Progenitor cell of endocrine pancreas (in vitro differentiated cells): ENCODE results near the gene TBC1D2B. TPM values are rescaled to one million over a fixed set of nuclear protein-coding genes. Genes with fewer than 3 reads are reported as not detected.

ENCODE experiments used
- DNase-seq: peaks from one replicate; pipeline ENCODE4 v3.0.0; 2021; ENCODE audit warnings: low spot score; ENCODE audit not compliant: unreplicated experiment
- H3K27ac Mint-ChIP-seq: 2 replicates; pipeline ENCODE4 v1.8.0; 2021; ENCODE audit warnings: mild to moderate bottlenecking, moderate library complexity, mixed read lengths
- H3K27me3 Mint-ChIP-seq: 2 replicates; pipeline ENCODE4 v1.8.0; 2021; ENCODE audit warnings: mixed read lengths
- H3K36me3 Mint-ChIP-seq: 2 replicates; pipeline ENCODE4 v1.8.0; 2022; ENCODE audit warnings: mixed read lengths; ENCODE audit not compliant: insufficient read depth
- H3K4me1 Mint-ChIP-seq: 2 replicates; pipeline ENCODE4 v1.8.0; 2021; ENCODE audit warnings: low read depth, mixed read lengths
- H3K4me3 Mint-ChIP-seq: 2 replicates; pipeline ENCODE4 v1.8.0; 2021; ENCODE audit warnings: low read depth, mild to moderate bottlenecking, moderate library complexity, mixed read lengths
- H3K9me3 Mint-ChIP-seq: 2 replicates; pipeline ENCODE4 v1.8.0; 2021; ENCODE audit warnings: low read depth, mixed read lengths
- total RNA-seq: library from RNA; stranded (reverse); gene quantifications from 2 replicates; pipeline ENCODE4 v1.2.1, GENCODE V29; 2021
- TF ChIP-seq, protein P1 (sequence below): fragments of 200-600 bp; sonication (generic); IDR thresholded peaks from one replicate; pipeline ENCODE4 v1.5.0; 2021; ENCODE audit warnings: antibody characterized with exemption, mild to moderate bottlenecking; ENCODE audit not compliant: unreplicated experiment

The TBC1D2B gene
- total RNA-seq, 1 donor from 2014 or later: 10.8 TPM

GRCh38 chr15:78071383-78071782 lies 6.1 kb downstream of the TBC1D2B start:
- peaks cover 12% of the 10 kb centered on the region for H3K4me1 Mint-ChIP-seq
- TF ChIP-seq, protein P1, sequence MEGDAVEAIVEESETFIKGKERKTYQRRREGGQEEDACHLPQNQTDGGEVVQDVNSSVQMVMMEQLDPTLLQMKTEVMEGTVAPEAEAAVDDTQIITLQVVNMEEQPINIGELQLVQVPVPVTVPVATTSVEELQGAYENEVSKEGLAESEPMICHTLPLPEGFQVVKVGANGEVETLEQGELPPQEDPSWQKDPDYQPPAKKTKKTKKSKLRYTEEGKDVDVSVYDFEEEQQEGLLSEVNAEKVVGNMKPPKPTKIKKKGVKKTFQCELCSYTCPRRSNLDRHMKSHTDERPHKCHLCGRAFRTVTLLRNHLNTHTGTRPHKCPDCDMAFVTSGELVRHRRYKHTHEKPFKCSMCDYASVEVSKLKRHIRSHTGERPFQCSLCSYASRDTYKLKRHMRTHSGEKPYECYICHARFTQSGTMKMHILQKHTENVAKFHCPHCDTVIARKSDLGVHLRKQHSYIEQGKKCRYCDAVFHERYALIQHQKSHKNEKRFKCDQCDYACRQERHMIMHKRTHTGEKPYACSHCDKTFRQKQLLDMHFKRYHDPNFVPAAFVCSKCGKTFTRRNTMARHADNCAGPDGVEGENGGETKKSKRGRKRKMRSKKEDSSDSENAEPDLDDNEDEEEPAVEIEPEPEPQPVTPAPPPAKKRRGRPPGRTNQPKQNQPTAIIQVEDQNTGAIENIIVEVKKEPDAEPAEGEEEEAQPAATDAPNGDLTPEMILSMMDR: no peak

DNA sequence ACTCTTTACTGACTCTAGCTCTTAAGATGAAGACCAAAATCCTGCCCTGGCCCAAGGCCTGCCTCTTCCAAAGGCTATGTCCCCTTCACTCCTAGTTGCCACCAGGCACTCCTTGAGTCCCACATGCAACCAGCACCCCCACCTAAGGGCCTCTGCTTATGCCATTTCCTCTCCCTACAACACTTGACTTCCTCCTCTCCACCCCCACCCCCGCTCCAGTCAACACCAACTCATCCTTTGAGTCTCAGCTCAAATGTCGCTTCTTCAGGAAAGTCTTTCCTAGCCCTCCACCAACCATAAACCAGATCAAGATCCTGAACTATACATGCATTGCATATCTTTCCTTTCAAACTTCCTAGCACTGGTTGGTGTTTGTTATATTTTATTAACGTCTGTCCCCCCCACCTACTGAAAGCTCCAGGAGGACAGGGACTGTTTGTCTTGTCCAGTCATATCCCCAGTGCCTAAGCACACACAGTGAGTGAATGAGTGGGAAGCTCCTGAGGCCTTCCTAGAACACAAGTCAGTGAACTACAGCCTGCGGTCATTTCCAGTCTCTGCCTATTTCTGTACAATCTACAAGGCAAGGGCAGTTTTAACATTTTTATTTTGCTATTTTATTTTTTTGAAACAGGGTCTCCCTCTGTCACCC lies 7.3 kb downstream of the TBC1D2B start:
- no peak overlapping the region for H3K27ac Mint-ChIP-seq
- no peaks in the 10 kb centered on the region for H3K36me3 Mint-ChIP-seq
- peaks cover 13% of the 10 kb centered on the region for H3K4me1 Mint-ChIP-seq
- H3K4me3 Mint-ChIP-seq: no peak overlapping the region
- DNase-seq: no peak
- no peaks in the 10 kb centered on the region for H3K9me3 Mint-ChIP-seq
- TF ChIP-seq, protein P1: no peak
- H3K27me3 Mint-ChIP-seq: peaks cover 15% of the 10 kb centered on the region

More at GRCh38 chr15:78071383-78071782, 6.1 kb downstream of the TBC1D2B start:
- no peak for DNase-seq
- Mint-ChIP-seq H3K27me3 (peaks cover 9% of the 10 kb centered on the region), H3K9me3 (no peaks in the 10 kb centered on the region), H3K27ac (no peak overlapping the region), H3K36me3 (no peaks in the 10 kb centered on the region), H3K4me3 (no peak overlapping the region)

DNA sequence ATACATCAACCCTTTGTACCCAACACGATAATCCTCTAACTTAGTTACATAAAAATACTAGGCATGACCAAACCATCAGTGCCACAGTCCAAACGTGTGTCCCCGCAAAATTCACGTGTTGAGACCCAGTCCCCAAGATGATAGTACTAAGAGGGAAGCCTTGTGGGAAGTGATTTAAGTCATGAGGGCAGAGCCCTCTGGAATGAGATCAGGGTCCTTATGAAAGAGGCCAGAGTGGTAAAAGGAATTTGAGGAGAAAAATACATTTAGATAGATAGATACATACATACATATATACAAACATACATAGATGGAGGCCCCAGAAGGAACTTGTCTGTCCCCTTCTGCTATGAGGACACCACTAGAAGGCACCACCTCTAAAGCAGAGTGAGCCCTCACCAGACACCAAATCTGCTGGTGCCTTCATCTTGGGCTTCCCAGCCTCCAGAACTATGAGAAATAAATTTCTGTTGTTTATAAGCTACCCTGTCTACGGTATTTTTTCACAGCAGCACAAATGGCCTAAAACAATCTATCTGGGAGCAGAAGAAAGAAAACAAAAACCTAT lies 8.0 kb downstream of the TBC1D2B start:
- no peak for DNase-seq
- Mint-ChIP-seq H3K4me1 (peaks cover 13% of the 10 kb centered on the region), H3K27me3 (peaks cover 13% of the 10 kb centered on the region), H3K27ac (no peak overlapping the region), H3K9me3 (no peaks in the 10 kb centered on the region), H3K36me3 (no peaks in the 10 kb centered on the region), H3K4me3 (no peak overlapping the region)
- TF ChIP-seq, protein P1: no peak

GRCh38 chr15:78069052-78069414 lies 8.5 kb downstream of the TBC1D2B start:
- peaks cover 13% of the 10 kb centered on the region for H3K4me1 Mint-ChIP-seq
- H3K9me3 Mint-ChIP-seq: no peaks in the 10 kb centered on the region
- H3K36me3 Mint-ChIP-seq: no peaks in the 10 kb centered on the region
- H3K4me3 Mint-ChIP-seq: no peak overlapping the region
- DNase-seq: no peak
- TF ChIP-seq, protein P1: no peak
- H3K27ac Mint-ChIP-seq: no peak overlapping the region
- H3K27me3 Mint-ChIP-seq: peaks cover 9% of the 10 kb centered on the region

GRCh38 chr15:78067328-78068228 lies 9.9 kb downstream of the TBC1D2B start:
- no peak overlapping the region for H3K4me3 Mint-ChIP-seq
- H3K4me1 Mint-ChIP-seq: peaks cover 16% of the 10 kb centered on the region
- H3K9me3 Mint-ChIP-seq: no peaks in the 10 kb centered on the region
- H3K36me3 Mint-ChIP-seq: no peaks in the 10 kb centered on the region
- peaks cover 9% of the 10 kb centered on the region for H3K27me3 Mint-ChIP-seq
- H3K27ac Mint-ChIP-seq: no peak overlapping the region
- DNase-seq: no peak
- TF ChIP-seq, protein P1: no peak
